Measurements from ENCODE around the gene OR5K4. TPM values are rescaled to one million over a fixed set of nuclear protein-coding genes. Genes with fewer than 3 reads are reported as not detected.
"Not testable (repeated sequence)": the region's sequence is repeated elsewhere in the genome, so short reads cannot be mapped to it uniquely, and the experiment has no call there.

The OR5K4 gene
- total RNA-seq, 1 donor from 2014 or later: not detected

- ATAC-seq (ENCODE audit: poor library complexity) (no peak), DNase-seq (no peak)
- intact Hi-C loops (cut with DNase I): no loop called here
Observed at GRCh38 chr3:98360681-98361080, 7.0 kb downstream of the OR5K4 start.

- DNase-seq (no peak), ATAC-seq (ENCODE audit: poor library complexity) (no peak)
- intact Hi-C loops (cut with DNase I): no loop called here
Observed at GRCh38 chr3:98361289-98361688, 7.6 kb downstream of the OR5K4 start.

GRCh38 chr3:98367464-98368246 lies 14.0 kb downstream of the OR5K4 start:
- DNase-seq: no peak
- intact Hi-C loops (cut with DNase I): no loop called here
- ATAC-seq (ENCODE audit: poor library complexity): no peak

- intact Hi-C loops (cut with DNase I): no loop called here
- no peak for ATAC-seq (ENCODE audit: poor library complexity)
- DNase-seq: no peak
Observed at GRCh38 chr3:98371186-98371585, 17.5 kb downstream of the OR5K4 start.

GRCh38 chr3:98371853-98372252 lies 18.2 kb downstream of the OR5K4 start:
- DNase-seq (no peak), ATAC-seq (ENCODE audit: poor library complexity) (no peak)
- intact Hi-C loops (cut with DNase I): no loop called here

- intact Hi-C loops (cut with DNase I): no loop called here
- ATAC-seq (ENCODE audit: poor library complexity) (no peak), DNase-seq (no peak)
Observed at GRCh38 chr3:98372445-98372844, 18.8 kb downstream of the OR5K4 start.

- no peak for DNase-seq
- intact Hi-C loops (cut with DNase I): no loop called here
- no peak for ATAC-seq (ENCODE audit: poor library complexity)
Observed at GRCh38 chr3:98376631-98377030, 23.0 kb downstream of the OR5K4 start.

GRCh38 chr3:98388147-98388546 lies 34.5 kb downstream of the OR5K4 start:
- no peak for DNase-seq
- intact Hi-C loops (cut with DNase I): no loop called here
- no peak for ATAC-seq (ENCODE audit: poor library complexity)

GRCh38 chr3:98390366-98390765 lies 36.7 kb downstream of the OR5K4 start, which contains the start of gene OR5K3:
OR5K3 (plus strand) TSS chr3:98390666; CDS start chr3:98390666, 0 bp downstream.
- ATAC-seq (ENCODE audit: poor library complexity) (no peak), DNase-seq (no peak)
- intact Hi-C loops (cut with DNase I): no loop called here

- intact Hi-C loops (cut with DNase I): no loop called here
- DNase-seq (no peak), ATAC-seq (ENCODE audit: poor library complexity) (no peak)
Observed at GRCh38 chr3:98395101-98395500, 41.4 kb downstream of the OR5K4 start.

GRCh38 chr3:98396482-98396881 lies 42.8 kb downstream of the OR5K4 start:
- DNase-seq; intact Hi-C loops (cut with DNase I); ATAC-seq (ENCODE audit: poor library complexity): not testable (repeated sequence)

- intact Hi-C loops (cut with DNase I): no loop called here
- ATAC-seq (ENCODE audit: poor library complexity) (no peak), DNase-seq (no peak)
Observed at GRCh38 chr3:98398513-98398912, 44.9 kb downstream of the OR5K4 start.

- intact Hi-C loops (cut with DNase I): no loop called here
- ATAC-seq (ENCODE audit: poor library complexity): no peak
- DNase-seq: no peak
Observed at GRCh38 chr3:98402507-98402906, 48.9 kb downstream of the OR5K4 start.

- DNase-seq (no peak), ATAC-seq (ENCODE audit: poor library complexity) (no peak)
- intact Hi-C loops (cut with DNase I): no loop called here
Observed at GRCh38 chr3:98404010-98404409, 50.4 kb downstream of the OR5K4 start.

Other genes starting within 250 kb of the OR5K4 start
- gene OR5H1, start 223.1 kb upstream of the OR5K4 start, total RNA-seq: not detected
- gene OR5H14, start 206.4 kb upstream of the OR5K4 start, total RNA-seq: not detected
- not detected for gene OR5H15, start 187.2 kb upstream of the OR5K4 start, total RNA-seq
- not detected for gene OR5H6, start 89.6 kb upstream of the OR5K4 start, total RNA-seq
- not detected for gene OR5H2, start 71.3 kb upstream of the OR5K4 start, total RNA-seq
- gene OR5K3, start 36.8 kb downstream of the OR5K4 start, total RNA-seq: not detected
- not detected for gene OR5K1, start 109.3 kb downstream of the OR5K4 start, total RNA-seq
- not detected for gene OR5K2, start 143.8 kb downstream of the OR5K4 start, total RNA-seq
- gene CLDND1, start 169.0 kb downstream of the OR5K4 start, total RNA-seq: 72.5 TPM
- not detected for gene GPR15, start 178.1 kb downstream of the OR5K4 start, total RNA-seq
- 11.5 TPM for gene CPOX, start 239.8 kb downstream of the OR5K4 start, total RNA-seq

Data from Right ventricle myocardium superior (tissue), 1 donor.